GM12878 (cell line): ENCODE data around the gene JOSD2. TPM values are rescaled to one million over a fixed set of nuclear protein-coding genes. Genes with fewer than 3 reads are reported as not detected.

ENCODE experiments used
- ATF3 ChIP-seq: IDR thresholded peaks from 2 replicates; pipeline ENCODE4 v1.6.1; 2011; ENCODE audit warnings: low read depth, mild to moderate bottlenecking, low read length, moderate library complexity, borderline replicate concordance; ENCODE audit errors: extremely low read depth
- BACH1 ChIP-seq: fragments of 450-650 bp; IDR thresholded peaks from 2 replicates; pipeline ENCODE4 v1.6.1; 2017; ENCODE audit warnings: mild to moderate bottlenecking, borderline replicate concordance
- CHD1 ChIP-seq: IDR thresholded peaks from 2 replicates; pipeline ENCODE4 v1.6.1; 2012; ENCODE audit warnings: low read depth, low read length, improper control_type of control experiment
- CHD4 ChIP-seq: fragments of 200-600 bp; sonication (generic); IDR thresholded peaks from 2 replicates; pipeline ENCODE4 v1.6.1; 2016; ENCODE audit warnings: mild to moderate bottlenecking
- HDAC2 ChIP-seq: fragments of 200-600 bp; sonication (generic); IDR thresholded peaks from 2 replicates; pipeline ENCODE4 v1.6.1; 2017
- IRF4 ChIP-seq: IDR thresholded peaks from 2 replicates; pipeline ENCODE4 v1.6.1; 2011; ENCODE audit warnings: low read depth, low read length
- JUND ChIP-seq: IDR thresholded peaks from 2 replicates; pipeline ENCODE4 v1.6.1; 2012; ENCODE audit warnings: low read depth, mild to moderate bottlenecking, low read length, improper control_type of control experiment, moderate library complexity
- MEF2B ChIP-seq: fragments of 450-650 bp; IDR thresholded peaks from 2 replicates; pipeline ENCODE4 v1.6.1; 2018; ENCODE audit warnings: mild to moderate bottlenecking, moderate library complexity; ENCODE audit not compliant: partially characterized antibody, poor library complexity, severe bottlenecking
- MTA2 ChIP-seq: fragments of 450-650 bp; IDR thresholded peaks from 2 replicates; pipeline ENCODE4 v1.6.1; 2016; ENCODE audit warnings: low read depth, mild to moderate bottlenecking, moderate library complexity
- NFYB ChIP-seq: IDR thresholded peaks from 2 replicates; pipeline ENCODE4 v1.6.1; 2011; ENCODE audit warnings: low read depth, mild to moderate bottlenecking, low read length, improper control_type of control experiment, moderate library complexity; ENCODE audit not compliant: insufficient read depth
- NR2C1 ChIP-seq: fragments of 450-650 bp; IDR thresholded peaks from 2 replicates; pipeline ENCODE4 v1.6.1; 2017; ENCODE audit warnings: antibody characterized with exemption, mild to moderate bottlenecking, moderate library complexity
- RAD51 ChIP-seq: fragments of 450-650 bp; IDR thresholded peaks from 2 replicates; pipeline ENCODE4 v1.6.1; 2016; ENCODE audit warnings: moderate library complexity, mild to moderate bottlenecking, inconsistent platforms
- RELA ChIP-seq: fragments of 450-650 bp; IDR thresholded peaks from 2 replicates; pipeline ENCODE4 v1.8.0; 2014; ENCODE audit warnings: borderline replicate concordance; ENCODE audit not compliant: partially characterized antibody
- SKIL ChIP-seq: fragments of 450-650 bp; IDR thresholded peaks from 2 replicates; pipeline ENCODE4 v1.6.1; 2017; ENCODE audit warnings: mild to moderate bottlenecking, low read depth, inconsistent platforms; ENCODE audit not compliant: poor library complexity, severe bottlenecking
- STAT1 ChIP-seq: fragments of 450-650 bp; conservative IDR thresholded peaks from 2 replicates; pipeline ENCODE4 v1.6.1; 2014; ENCODE audit warnings: antibody characterized with exemption, mild to moderate bottlenecking
- ZNF207 ChIP-seq: fragments of 450-650 bp; IDR thresholded peaks from 2 replicates; pipeline ENCODE4 v1.6.1; 2014; ENCODE audit warnings: antibody characterized with exemption, mild to moderate bottlenecking, borderline replicate concordance
- ZNF217 ChIP-seq: fragments of 450-650 bp; IDR thresholded peaks from 2 replicates; pipeline ENCODE4 v1.6.1; 2017; ENCODE audit warnings: antibody characterized with exemption, mild to moderate bottlenecking
- polyA plus RNA-seq, 11 experiments: library from polyadenylated mRNA; depleted of rRNA in 4 of 11; unstranded in 6 of 11; stranded (reverse) in 5 of 11; fragments of >200 nt; fragmentation: Nextera tagmentation in 4 of 11; fragmentation: Illumina TruSeq in 1 of 11; extraction: Ambion mirVana in 4 of 11; extraction: Trizol in 1 of 11; gene quantifications; 1 replicate in 1 of 11; 2 replicates in 10 of 11; pipeline versions ENCODE4 v1.2.1 to v1.2.3, GENCODE V29; 2011 to 2016; ENCODE audit warnings: inconsistent platforms in 2 of 11, missing spikeins in 2 of 11, low read depth in 1 of 11
- total RNA-seq, 4 experiments: library from RNA; depleted of rRNA in 3 of 4; stranded (reverse); fragments of >200 nt in 3 of 4; fragmentation: Illumina TruSeq in 1 of 4; extraction: Trizol in 1 of 4; gene quantifications; 2 replicates each; pipeline versions ENCODE4 v1.2.1 to v1.2.3, GENCODE V29; 2013 to 2021
- TF ChIP-seq, protein P1 (sequence below): fragments of 450-650 bp; formaldehyde crosslinking; IDR thresholded peaks from 2 replicates; pipeline ENCODE4 v1.4.0; 2020; ENCODE audit warnings: mild to moderate bottlenecking, moderate library complexity
- TF ChIP-seq, protein P2 (sequence below): fragments of 450-650 bp; IDR thresholded peaks from 2 replicates; pipeline ENCODE4 v1.6.1; 2017; ENCODE audit warnings: borderline replicate concordance
- TF ChIP-seq, protein P3 (sequence below): fragments of 150-350 bp; IDR thresholded peaks from 2 replicates; pipeline ENCODE4 v1.6.1; 2016; ENCODE audit warnings: low read depth, low read length

The JOSD2 gene
- total and polyA plus RNA-seq, 10 of the 15 experiments (the other 5 are each of a cell fraction or from before 2014, with no cell fraction given), result 0.91 to 26.7 (median 13.0) TPM

GRCh38 chr19:50460161-50460765, 50.7 kb downstream of the JOSD2 start (continued):
- TF ChIP-seq STAT1 (no peak), BACH1 (no peak), RELA (no peak), NFYB (no peak), ZNF207 (no peak), IRF4 (0 out of 2 replicates have a peak, but pooled peaks have one; percentile 10), MTA2 (no peak), CHD4 (no peak), RAD51 (peak; percentile 91), JUND (no peak), HDAC2 (no peak), MEF2B (peak; percentile 12), ZNF217 (no peak), ATF3 (no peak), SKIL (no peak), CHD1 (no peak), NR2C1 (no peak)
- TF ChIP-seq, protein P1, sequence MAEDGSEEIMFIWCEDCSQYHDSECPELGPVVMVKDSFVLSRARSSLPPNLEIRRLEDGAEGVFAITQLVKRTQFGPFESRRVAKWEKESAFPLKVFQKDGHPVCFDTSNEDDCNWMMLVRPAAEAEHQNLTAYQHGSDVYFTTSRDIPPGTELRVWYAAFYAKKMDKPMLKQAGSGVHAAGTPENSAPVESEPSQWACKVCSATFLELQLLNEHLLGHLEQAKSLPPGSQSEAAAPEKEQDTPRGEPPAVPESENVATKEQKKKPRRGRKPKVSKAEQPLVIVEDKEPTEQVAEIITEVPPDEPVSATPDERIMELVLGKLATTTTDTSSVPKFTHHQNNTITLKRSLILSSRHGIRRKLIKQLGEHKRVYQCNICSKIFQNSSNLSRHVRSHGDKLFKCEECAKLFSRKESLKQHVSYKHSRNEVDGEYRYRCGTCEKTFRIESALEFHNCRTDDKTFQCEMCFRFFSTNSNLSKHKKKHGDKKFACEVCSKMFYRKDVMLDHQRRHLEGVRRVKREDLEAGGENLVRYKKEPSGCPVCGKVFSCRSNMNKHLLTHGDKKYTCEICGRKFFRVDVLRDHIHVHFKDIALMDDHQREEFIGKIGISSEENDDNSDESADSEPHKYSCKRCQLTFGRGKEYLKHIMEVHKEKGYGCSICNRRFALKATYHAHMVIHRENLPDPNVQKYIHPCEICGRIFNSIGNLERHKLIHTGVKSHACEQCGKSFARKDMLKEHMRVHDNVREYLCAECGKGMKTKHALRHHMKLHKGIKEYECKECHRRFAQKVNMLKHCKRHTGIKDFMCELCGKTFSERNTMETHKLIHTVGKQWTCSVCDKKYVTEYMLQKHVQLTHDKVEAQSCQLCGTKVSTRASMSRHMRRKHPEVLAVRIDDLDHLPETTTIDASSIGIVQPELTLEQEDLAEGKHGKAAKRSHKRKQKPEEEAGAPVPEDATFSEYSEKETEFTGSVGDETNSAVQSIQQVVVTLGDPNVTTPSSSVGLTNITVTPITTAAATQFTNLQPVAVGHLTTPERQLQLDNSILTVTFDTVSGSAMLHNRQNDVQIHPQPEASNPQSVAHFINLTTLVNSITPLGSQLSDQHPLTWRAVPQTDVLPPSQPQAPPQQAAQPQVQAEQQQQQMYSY (CRISPR knock-in tag), result no peak
- TF ChIP-seq, protein P2, sequence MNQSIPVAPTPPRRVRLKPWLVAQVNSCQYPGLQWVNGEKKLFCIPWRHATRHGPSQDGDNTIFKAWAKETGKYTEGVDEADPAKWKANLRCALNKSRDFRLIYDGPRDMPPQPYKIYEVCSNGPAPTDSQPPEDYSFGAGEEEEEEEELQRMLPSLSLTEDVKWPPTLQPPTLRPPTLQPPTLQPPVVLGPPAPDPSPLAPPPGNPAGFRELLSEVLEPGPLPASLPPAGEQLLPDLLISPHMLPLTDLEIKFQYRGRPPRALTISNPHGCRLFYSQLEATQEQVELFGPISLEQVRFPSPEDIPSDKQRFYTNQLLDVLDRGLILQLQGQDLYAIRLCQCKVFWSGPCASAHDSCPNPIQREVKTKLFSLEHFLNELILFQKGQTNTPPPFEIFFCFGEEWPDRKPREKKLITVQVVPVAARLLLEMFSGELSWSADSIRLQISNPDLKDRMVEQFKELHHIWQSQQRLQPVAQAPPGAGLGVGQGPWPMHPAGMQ, result no peak
- TF ChIP-seq, protein P3, sequence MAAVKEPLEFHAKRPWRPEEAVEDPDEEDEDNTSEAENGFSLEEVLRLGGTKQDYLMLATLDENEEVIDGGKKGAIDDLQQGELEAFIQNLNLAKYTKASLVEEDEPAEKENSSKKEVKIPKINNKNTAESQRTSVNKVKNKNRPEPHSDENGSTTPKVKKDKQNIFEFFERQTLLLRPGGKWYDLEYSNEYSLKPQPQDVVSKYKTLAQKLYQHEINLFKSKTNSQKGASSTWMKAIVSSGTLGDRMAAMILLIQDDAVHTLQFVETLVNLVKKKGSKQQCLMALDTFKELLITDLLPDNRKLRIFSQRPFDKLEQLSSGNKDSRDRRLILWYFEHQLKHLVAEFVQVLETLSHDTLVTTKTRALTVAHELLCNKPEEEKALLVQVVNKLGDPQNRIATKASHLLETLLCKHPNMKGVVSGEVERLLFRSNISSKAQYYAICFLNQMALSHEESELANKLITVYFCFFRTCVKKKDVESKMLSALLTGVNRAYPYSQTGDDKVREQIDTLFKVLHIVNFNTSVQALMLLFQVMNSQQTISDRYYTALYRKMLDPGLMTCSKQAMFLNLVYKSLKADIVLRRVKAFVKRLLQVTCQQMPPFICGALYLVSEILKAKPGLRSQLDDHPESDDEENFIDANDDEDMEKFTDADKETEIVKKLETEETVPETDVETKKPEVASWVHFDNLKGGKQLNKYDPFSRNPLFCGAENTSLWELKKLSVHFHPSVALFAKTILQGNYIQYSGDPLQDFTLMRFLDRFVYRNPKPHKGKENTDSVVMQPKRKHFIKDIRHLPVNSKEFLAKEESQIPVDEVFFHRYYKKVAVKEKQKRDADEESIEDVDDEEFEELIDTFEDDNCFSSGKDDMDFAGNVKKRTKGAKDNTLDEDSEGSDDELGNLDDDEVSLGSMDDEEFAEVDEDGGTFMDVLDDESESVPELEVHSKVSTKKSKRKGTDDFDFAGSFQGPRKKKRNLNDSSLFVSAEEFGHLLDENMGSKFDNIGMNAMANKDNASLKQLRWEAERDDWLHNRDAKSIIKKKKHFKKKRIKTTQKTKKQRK, result no peak
